WI38 (cell line): ENCODE measurements around the gene BCORL1.

Source experiments
- H3K4me3 ChIP-seq: 2 replicates; pipeline ENCODE4 v1.5.1; 2011; ENCODE audit warnings: low read depth, mild to moderate bottlenecking, control low read depth, low read length
- TF ChIP-seq, protein P1 (sequence below): IDR thresholded peaks from 2 replicates; pipeline ENCODE4 v1.5.1; 2012; ENCODE audit warnings: low read depth, mild to moderate bottlenecking, control low read depth, low read length

The BCORL1 gene

DNA sequence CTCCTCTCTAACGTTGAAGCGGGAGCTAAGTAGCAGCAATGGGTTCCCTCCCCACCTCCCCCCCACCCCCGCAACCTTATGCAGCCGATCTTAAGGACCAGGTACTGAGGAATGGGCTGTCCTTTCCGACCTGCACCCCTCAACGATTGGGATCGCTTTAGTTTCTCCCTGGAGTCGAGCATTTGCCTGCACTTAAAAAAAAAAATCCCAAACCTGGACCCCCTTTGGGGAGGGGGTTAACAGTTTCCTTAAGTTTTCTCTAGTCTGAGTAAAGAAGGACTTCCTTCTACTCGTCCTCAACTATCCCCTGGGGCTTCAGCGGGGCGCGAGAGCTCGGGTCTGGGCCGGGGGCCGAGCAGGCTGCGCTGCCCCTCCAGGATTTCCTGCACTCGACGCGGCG lies 25.7 kb upstream of the BCORL1 start:
- TF ChIP-seq, protein P1, sequence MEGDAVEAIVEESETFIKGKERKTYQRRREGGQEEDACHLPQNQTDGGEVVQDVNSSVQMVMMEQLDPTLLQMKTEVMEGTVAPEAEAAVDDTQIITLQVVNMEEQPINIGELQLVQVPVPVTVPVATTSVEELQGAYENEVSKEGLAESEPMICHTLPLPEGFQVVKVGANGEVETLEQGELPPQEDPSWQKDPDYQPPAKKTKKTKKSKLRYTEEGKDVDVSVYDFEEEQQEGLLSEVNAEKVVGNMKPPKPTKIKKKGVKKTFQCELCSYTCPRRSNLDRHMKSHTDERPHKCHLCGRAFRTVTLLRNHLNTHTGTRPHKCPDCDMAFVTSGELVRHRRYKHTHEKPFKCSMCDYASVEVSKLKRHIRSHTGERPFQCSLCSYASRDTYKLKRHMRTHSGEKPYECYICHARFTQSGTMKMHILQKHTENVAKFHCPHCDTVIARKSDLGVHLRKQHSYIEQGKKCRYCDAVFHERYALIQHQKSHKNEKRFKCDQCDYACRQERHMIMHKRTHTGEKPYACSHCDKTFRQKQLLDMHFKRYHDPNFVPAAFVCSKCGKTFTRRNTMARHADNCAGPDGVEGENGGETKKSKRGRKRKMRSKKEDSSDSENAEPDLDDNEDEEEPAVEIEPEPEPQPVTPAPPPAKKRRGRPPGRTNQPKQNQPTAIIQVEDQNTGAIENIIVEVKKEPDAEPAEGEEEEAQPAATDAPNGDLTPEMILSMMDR: no peak
- H3K4me3 ChIP-seq: no peak overlapping the region; the same call in 1 of the 2 replicates

DNA sequence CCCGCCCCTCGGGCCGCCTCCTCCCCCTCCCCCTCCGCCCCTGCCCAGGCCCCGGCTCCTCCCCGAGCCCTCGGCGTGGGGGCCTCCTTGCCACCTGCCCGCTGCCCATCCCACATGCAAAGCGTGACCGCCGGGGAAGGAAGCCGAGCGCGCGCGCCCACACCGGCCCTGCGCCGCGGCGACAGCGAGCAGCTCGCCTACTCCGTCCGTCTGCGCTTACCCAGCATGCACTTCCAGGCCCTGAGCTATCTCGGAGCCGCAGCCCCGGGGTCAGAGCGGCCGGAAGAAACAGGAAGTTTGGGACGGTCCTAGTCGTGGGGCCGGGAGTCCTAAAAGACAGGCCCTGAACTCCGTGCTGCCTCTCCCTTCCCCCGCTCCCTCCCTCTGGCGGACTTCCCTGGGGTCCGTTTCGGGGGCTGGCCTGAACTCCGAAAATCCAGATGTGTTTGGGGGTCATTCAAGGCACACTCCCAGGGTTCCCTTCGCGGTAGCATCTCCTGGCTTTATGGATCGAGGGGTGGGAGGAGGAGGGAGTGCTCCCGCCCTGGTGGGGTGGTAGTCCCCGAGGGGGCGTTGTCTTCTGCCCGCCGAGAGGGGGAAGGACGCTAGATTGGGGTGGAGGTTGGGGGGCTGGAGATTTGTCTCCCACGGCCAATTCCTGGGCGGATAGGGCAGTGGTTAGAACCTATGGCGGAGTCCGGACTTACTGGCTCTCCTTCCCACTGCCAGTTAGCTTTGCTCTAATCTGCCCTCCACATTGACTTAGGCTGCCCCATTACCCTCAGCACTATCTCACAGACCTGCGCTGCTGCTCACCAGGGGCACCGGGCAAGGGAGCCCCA lies 25.0 kb upstream of the BCORL1 start:
- peak overlapping the region; percentile 42 for H3K4me3 ChIP-seq
- TF ChIP-seq, protein P1: no peak

DNA sequence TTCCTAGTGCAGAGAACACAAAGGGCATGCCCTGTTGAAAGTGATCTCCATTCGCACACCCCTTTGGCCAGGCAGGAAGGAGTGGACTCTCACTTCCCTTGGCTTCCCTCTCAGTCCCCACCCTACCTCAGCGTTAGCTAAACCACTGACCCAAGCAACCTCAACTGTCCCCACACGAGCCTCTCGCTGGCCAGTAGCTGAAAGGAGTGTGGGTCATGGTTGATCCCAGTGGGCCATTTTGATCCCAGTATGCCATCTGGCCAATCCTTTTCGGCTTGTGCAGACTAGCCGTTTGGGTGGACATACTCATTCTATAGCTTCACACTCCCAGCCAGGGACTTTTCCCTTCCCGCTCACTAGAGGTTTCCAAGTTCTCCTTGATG lies 24.4 kb upstream of the BCORL1 start:
- TF ChIP-seq, protein P1: no peak
- H3K4me3 ChIP-seq: no peak overlapping the region

DNA sequence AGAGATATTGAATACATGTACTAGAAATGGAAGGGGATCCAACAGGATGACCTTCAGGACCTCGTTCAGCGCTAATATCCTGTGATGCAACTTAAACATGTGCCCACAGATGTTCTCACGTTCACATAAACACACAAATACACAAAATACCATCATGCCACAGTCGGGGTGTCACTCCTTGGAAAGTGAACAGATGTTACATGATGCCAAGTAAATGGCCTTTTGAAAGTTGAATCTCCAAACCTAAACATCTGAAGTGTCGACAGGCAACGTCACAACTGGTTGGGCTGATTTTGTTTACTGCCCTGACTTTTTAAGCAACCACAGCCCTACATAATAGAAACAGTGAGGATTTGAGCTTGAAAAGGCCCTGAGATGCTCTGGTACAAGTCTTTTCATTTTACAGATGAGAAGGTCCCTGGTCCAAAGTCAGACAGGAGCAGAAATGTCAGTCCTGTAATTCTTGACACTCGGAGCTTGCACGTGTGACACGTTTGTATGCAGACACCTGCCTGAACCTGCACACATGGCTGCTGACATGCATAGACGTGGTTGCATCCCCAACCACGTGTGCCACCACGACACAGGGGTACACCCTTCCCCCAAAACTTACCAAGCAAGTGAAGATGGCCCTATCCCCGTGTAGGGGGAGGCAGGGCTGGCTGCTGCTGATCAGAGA lies 23.5 kb upstream of the BCORL1 start:
- TF ChIP-seq, protein P1: no peak
- no peak overlapping the region for H3K4me3 ChIP-seq

DNA sequence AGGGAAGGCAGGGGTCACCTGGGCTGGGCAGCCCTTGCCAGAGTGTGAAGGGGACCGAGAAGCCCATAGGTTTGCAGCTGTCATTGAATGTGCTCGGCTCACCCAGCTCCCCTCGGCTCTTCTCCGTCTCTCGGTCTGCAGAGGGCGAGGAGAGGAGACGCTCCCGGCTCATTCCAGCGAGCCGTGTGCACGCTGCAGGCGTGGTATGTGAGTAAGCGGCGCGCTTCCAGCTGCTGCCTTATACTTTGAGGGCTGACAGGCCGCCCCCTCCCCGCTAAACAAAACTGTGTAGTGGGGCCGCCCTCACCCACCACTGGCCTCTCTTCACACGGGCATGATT lies 23.0 kb upstream of the BCORL1 start:
- no peak overlapping the region for H3K4me3 ChIP-seq
- TF ChIP-seq, protein P1: no peak

DNA sequence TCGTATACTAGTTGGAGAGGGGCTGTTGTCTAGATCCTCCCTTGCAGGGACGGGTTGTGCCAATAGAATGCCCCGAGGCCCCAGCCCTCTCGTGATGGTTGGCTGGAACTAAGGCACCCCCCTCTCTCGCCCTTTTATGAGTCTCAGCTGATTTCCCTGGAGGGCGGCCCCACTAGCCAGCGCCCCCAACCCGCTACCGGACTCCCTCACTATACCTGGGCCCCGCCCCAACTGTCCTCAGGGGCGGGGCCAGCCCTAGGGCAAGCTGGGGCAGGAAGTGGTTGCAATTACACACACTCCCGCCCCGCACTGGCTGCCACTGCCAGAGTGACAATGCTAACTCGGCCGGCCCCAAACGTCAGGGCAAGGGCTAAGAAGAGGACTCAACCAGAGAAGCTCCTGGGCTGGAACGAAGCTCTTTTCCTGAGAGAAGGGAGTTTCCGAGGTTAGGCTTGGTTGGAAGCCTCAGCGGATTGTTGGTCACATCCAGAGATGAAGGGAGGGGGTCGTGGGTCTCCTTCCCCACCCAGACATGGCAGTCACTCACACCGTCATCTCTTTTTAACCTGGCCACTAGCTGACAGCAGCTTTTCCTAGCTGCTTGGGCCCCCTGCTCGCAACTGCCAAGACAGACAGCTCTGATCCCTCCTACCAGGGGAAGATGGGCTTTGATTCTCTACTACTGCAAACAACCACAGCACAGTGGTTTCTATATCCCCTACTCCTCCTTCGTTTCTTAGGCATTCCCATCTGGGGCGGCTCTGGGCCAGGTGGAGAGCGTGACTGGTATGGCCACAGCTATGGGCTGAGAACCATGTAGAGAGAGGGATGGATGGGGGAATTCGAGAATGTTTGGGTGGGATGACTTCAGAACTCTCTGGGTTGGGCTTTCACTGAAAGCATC lies 21.0 kb upstream of the BCORL1 start:
- no peak overlapping the region for H3K4me3 ChIP-seq
- TF ChIP-seq, protein P1: no peak
